Neural progenitor cell (in vitro differentiated cells): ENCODE data around the gene LRRC25.

Experiments used
- EZH2phosphoT487 ChIP-seq: fragments of 200-600 bp; sonication (generic); IDR thresholded peaks from 2 replicates; pipeline ENCODE4 v1.6.1; 2017; ENCODE audit warnings: antibody characterized with exemption
- TF ChIP-seq, protein P1 (sequence below): fragments of 200-600 bp; sonication (generic); IDR thresholded peaks from 2 replicates; pipeline ENCODE4 v1.5.1; 2017; ENCODE audit warnings: antibody characterized with exemption, mild to moderate bottlenecking

DNA sequence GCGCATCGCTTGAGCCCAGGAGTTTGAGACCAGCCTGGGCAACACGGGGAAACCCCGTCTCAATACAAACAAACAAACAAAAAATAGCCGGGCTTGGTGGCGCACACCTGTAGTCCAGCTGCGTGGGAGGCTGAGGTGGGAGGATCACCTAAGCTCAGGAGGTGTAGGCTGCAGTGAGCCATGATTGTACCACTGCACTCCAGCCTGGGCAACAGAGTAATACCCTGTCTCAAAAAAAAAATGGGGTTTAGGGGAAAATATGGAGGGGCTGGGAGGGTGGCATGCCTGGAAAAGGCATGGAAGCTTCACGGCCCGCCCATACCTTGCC, 42.5 kb upstream of the LRRC25 start:
- TF ChIP-seq, protein P1, sequence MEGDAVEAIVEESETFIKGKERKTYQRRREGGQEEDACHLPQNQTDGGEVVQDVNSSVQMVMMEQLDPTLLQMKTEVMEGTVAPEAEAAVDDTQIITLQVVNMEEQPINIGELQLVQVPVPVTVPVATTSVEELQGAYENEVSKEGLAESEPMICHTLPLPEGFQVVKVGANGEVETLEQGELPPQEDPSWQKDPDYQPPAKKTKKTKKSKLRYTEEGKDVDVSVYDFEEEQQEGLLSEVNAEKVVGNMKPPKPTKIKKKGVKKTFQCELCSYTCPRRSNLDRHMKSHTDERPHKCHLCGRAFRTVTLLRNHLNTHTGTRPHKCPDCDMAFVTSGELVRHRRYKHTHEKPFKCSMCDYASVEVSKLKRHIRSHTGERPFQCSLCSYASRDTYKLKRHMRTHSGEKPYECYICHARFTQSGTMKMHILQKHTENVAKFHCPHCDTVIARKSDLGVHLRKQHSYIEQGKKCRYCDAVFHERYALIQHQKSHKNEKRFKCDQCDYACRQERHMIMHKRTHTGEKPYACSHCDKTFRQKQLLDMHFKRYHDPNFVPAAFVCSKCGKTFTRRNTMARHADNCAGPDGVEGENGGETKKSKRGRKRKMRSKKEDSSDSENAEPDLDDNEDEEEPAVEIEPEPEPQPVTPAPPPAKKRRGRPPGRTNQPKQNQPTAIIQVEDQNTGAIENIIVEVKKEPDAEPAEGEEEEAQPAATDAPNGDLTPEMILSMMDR, result no peak
- no peak for TF ChIP-seq EZH2phosphoT487
